ENCODE measurements around the gene ATCAY. TPM values are rescaled to one million over a fixed set of nuclear protein-coding genes. Genes with fewer than 3 reads are reported as not detected.
A peak's percentile ranks its signal among the peaks of the same experiment; 100 is the strongest.

ATCAY gene
- total RNA-seq, 1 experiment from 2014 or later: not detected

- H3K4me1 ChIP-seq (ENCODE audit: insufficient read depth, low read length): no peaks in the 10 kb centered on the region
- no peaks in the 10 kb centered on the region for H3K9me2 ChIP-seq (replicated peaks; ENCODE audit: low read length)
- intact Hi-C loops (cut with micrococcal nuclease): no loop called here
- DNase-seq (peak; percentile 88), ATAC-seq (peak; percentile 79)
- CTCF ChIA-PET: interaction anchor here (0.5 to 0.7 kb wide), 3 partner anchors 78 to 1065 kb away, joined by 3 to 4 read pairs (median 3); no protein-coding TSS in a partner anchor
- 0 out of 2 replicates have a peak, but pooled peaks cover 5% of the 10 kb centered on the region for H3K9me3 ChIP-seq (ENCODE audit: low read length)
- BruUV-seq (replicated peaks): no TSS peak
- no peak overlapping the region for H3K9ac ChIP-seq (ENCODE audit: low read length)
- H3K4me2 ChIP-seq (ENCODE audit: low read length): no peak overlapping the region
- no peak overlapping the region for H3K4me3 ChIP-seq (ENCODE audit: low read length)
- no peak overlapping the region; the same call in 1 of the 2 replicates for H3K27ac ChIP-seq (ENCODE audit: low read length)
- no peaks in the 10 kb centered on the region for H4K20me1 ChIP-seq (ENCODE audit: low read length)
- POLR2A ChIA-PET (ENCODE audit: unreplicated experiment): no interaction called here
- H3F3A ChIP-seq (ENCODE audit: low read length, unreplicated experiment): no peaks in the 10 kb centered on the region
- no peak overlapping the region for H2AFZ ChIP-seq (ENCODE audit: low read length)
- H3K79me2 ChIP-seq (ENCODE audit: low read length): no peaks in the 10 kb centered on the region
- no peaks in the 10 kb centered on the region for H3K27me3 ChIP-seq (ENCODE audit: low read length)
- H3K36me3 ChIP-seq (ENCODE audit: low read depth, low read length): no peaks in the 10 kb centered on the region
- TF ChIP-seq CTCF (conservative IDR thresholded peaks at IDR 0.05; ENCODE audit: low read depth, low read length) (peak; percentile 65), EZH2phosphoT487 (IDR thresholded peaks at IDR 0.05; ENCODE audit: borderline replicate concordance, low read length) (no peak)
Measured at GRCh38 chr19:3852614-3853254, 27.8 kb upstream of the ATCAY start.

- H3K9me2 ChIP-seq (replicated peaks; ENCODE audit: low read length): no peaks in the 10 kb centered on the region
- H3K9me3 ChIP-seq (ENCODE audit: low read length): 0 out of 2 replicates have a peak, but pooled peaks cover 5% of the 10 kb centered on the region
- no peaks in the 10 kb centered on the region for H3K36me3 ChIP-seq (ENCODE audit: low read depth, low read length)
- intact Hi-C loops (cut with micrococcal nuclease): no loop called here
- peak overlapping the region; percentile 23; the same call in 1 of the 2 replicates for H3K4me3 ChIP-seq (ENCODE audit: low read length)
- TF ChIP-seq CTCF (conservative IDR thresholded peaks at IDR 0.05; ENCODE audit: low read depth, low read length): no peak
- no peak for TF ChIP-seq EZH2phosphoT487 (IDR thresholded peaks at IDR 0.05; ENCODE audit: borderline replicate concordance, low read length)
- no peak for TF ChIP-seq EZH2 (IDR thresholded peaks at IDR 0.05; ENCODE audit: low read length, unreplicated experiment)
- ATAC-seq (peak; percentile 60), DNase-seq (peak; percentile 49)
- no peaks in the 10 kb centered on the region for H4K20me1 ChIP-seq (ENCODE audit: low read length)
- BruUV-seq (replicated peaks): no TSS peak
- no peak overlapping the region for H3K9ac ChIP-seq (ENCODE audit: low read length)
- H3K4me1 ChIP-seq (ENCODE audit: insufficient read depth, low read length): no peaks in the 10 kb centered on the region
- H3F3A ChIP-seq (ENCODE audit: low read length, unreplicated experiment): no peaks in the 10 kb centered on the region
- H2AFZ ChIP-seq (ENCODE audit: low read length): peak overlapping the region; percentile 37
- H3K79me2 ChIP-seq (ENCODE audit: low read length): no peaks in the 10 kb centered on the region
- no peak overlapping the region for H3K27ac ChIP-seq (ENCODE audit: low read length)
- ChIA-PET CTCF (no interaction called here), POLR2A (ENCODE audit: unreplicated experiment) (no interaction called here)
- H3K27me3 ChIP-seq (ENCODE audit: low read length): no peaks in the 10 kb centered on the region
- H3K4me2 ChIP-seq (ENCODE audit: low read length): peak overlapping the region; percentile 37; the same call in 1 of the 2 replicates
Measured at GRCh38 chr19:3855320-3855719, 25.2 kb upstream of the ATCAY start.

- no peaks in the 10 kb centered on the region for H3K4me1 ChIP-seq (ENCODE audit: insufficient read depth, low read length)
Measured at GRCh38 chr19:3857449-3858003, 23.0 kb upstream of the ATCAY start.

More at GRCh38 chr19:3857449-3858003, 23.0 kb upstream of the ATCAY start:
- ATAC-seq (no peak; the same call in 1 of the 2 replicates), DNase-seq (no peak)
- TF ChIP-seq CTCF (conservative IDR thresholded peaks at IDR 0.05; ENCODE audit: low read depth, low read length) (no peak), EZH2phosphoT487 (IDR thresholded peaks at IDR 0.05; ENCODE audit: borderline replicate concordance, low read length) (no peak), EZH2 (IDR thresholded peaks at IDR 0.05; ENCODE audit: low read length, unreplicated experiment) (no peak)
- no peak overlapping the region for H2AFZ ChIP-seq (ENCODE audit: low read length)
- no peak overlapping the region for H3K27ac ChIP-seq (ENCODE audit: low read length)
- ChIA-PET CTCF (interaction anchor here (0.6 kb wide), 1 partner anchor 8 kb away, joined by 3 read pairs; no protein-coding TSS in a partner anchor), POLR2A (ENCODE audit: unreplicated experiment) (no interaction called here)
- BruUV-seq (replicated peaks): no TSS peak
- H3K4me2 ChIP-seq (ENCODE audit: low read length): no peak overlapping the region
- no peaks in the 10 kb centered on the region for H3F3A ChIP-seq (ENCODE audit: low read length, unreplicated experiment)
- no peaks in the 10 kb centered on the region for H4K20me1 ChIP-seq (ENCODE audit: low read length)
- H3K9me2 ChIP-seq (replicated peaks; ENCODE audit: low read length): no peaks in the 10 kb centered on the region
- H3K9ac ChIP-seq (ENCODE audit: low read length): no peak overlapping the region
- no peaks in the 10 kb centered on the region for H3K9me3 ChIP-seq (ENCODE audit: low read length)
- no peaks in the 10 kb centered on the region for H3K36me3 ChIP-seq (ENCODE audit: low read depth, low read length)
- no peaks in the 10 kb centered on the region for H3K27me3 ChIP-seq (ENCODE audit: low read length)
- no peaks in the 10 kb centered on the region for H3K79me2 ChIP-seq (ENCODE audit: low read length)
- intact Hi-C loops (cut with micrococcal nuclease): no loop called here
- H3K4me3 ChIP-seq (ENCODE audit: low read length): no peak overlapping the region
